Endothelial cell of umbilical vein (primary cell): ENCODE data around the gene SMARCA4. TPM values are rescaled to one million over a fixed set of nuclear protein-coding genes. Genes with fewer than 3 reads are reported as not detected.

ENCODE experiments used
- BruUV-seq: library from RNA; stranded (reverse); fragments of 400-500 nt; replicated peaks from 2 replicates; lab custom pipeline; 2021; lab: Mats Ljungman, UMichigan
- CTCF ChIA-PET: fragments of 300-600, 350-600 bp; sonication (Branson Sonifier 250); formaldehyde crosslinking; loops from one replicate; lab custom pipeline; 2021; ENCODE audit warnings: antibody characterized with exemption, inconsistent platforms; lab: Charles Lee
- POLR2A ChIA-PET: fragments of 300-600, 350-600 bp; sonication (Branson Sonifier 250); formaldehyde crosslinking; loops from one replicate; lab custom pipeline; 2021; ENCODE audit warnings: antibody characterized with exemption, inconsistent platforms; lab: Charles Lee
- DNase-seq: peaks from one replicate; pipeline ENCODE4 v3.0.0-alpha.2; 2011; ENCODE audit warnings: low read depth, low spot score
- FAIRE-seq: peaks from 2 replicates; lab custom pipeline; 2011; peaks lifted over from hg19 to GRCh38; lab: Jason Lieb, UNC
- H2AFZ ChIP-seq: 2 replicates; pipeline ENCODE4 v1.6.0; 2012; ENCODE audit warnings: low read depth, low read length, control low read depth, inconsistent platforms
- H3K27ac ChIP-seq: 2 replicates; pipeline ENCODE4 v1.5.1; 2011; ENCODE audit warnings: low read depth, mild to moderate bottlenecking, control low read depth, low read length, moderate library complexity; ENCODE audit not compliant: insufficient read depth
- H3K27me3 ChIP-seq, 2 experiments: 2 replicates each; pipeline versions ENCODE4 v1.6.0 to v1.6.1; 2011; ENCODE audit warnings: low read length in 2 of 2, mixed read lengths in 1 of 2; ENCODE audit not compliant: control insufficient read depth in 2 of 2, insufficient read depth in 2 of 2
- H3K36me3 ChIP-seq, 2 experiments: 2 replicates in 1 of 2; 3 replicates in 1 of 2; pipeline ENCODE4 v1.5.1; 2011; ENCODE audit warnings: low read length in 2 of 2, mild to moderate bottlenecking in 1 of 2, moderate library complexity in 1 of 2; ENCODE audit not compliant: control insufficient read depth in 2 of 2, insufficient read depth in 2 of 2; ENCODE audit errors: extremely low read depth in 1 of 2
- H3K4me1 ChIP-seq: 3 replicates; pipeline ENCODE4 v1.5.1; 2011; ENCODE audit warnings: mild to moderate bottlenecking, low read length; ENCODE audit not compliant: control insufficient read depth, insufficient read depth; ENCODE audit errors: extremely low read depth
- H3K4me2 ChIP-seq: 2 replicates; pipeline ENCODE4 v1.6.1; 2011; ENCODE audit warnings: low read length, control low read depth, mixed read lengths; ENCODE audit not compliant: insufficient read depth
- H3K4me3 ChIP-seq, 3 experiments: fragments of 200-600 bp in 1 of 3; sonication (generic), shearing (Covaris generic) in 1 of 3; replicated peaks in 1 of 3; 2 replicates each; pipeline ENCODE4 v1.5.1; 2011 to 2016; ENCODE audit warnings: control low read depth in 3 of 3, low read length in 3 of 3, mild to moderate bottlenecking in 2 of 3, inconsistent platforms in 1 of 3, low read depth in 1 of 3, moderate library complexity in 1 of 3; ENCODE audit not compliant: insufficient read depth in 1 of 3
- H3K79me2 ChIP-seq: 2 replicates; pipeline ENCODE4 v1.6.0; 2012; ENCODE audit warnings: low read length, inconsistent platforms; ENCODE audit not compliant: control insufficient read depth, insufficient read depth
- H3K9ac ChIP-seq: replicated peaks from 2 replicates; pipeline ENCODE3; 2011; ENCODE audit warnings: low read length, control low read depth; ENCODE audit not compliant: insufficient read depth; ENCODE audit errors: extremely low read depth
- H3K9me1 ChIP-seq: replicated peaks from 3 replicates; pipeline ENCODE4 v1.6.0; 2011; ENCODE audit warnings: mild to moderate bottlenecking, low read length; ENCODE audit not compliant: control insufficient read depth, insufficient read depth; ENCODE audit errors: extremely low read depth
- H3K9me3 ChIP-seq: replicated peaks from 2 replicates; pipeline ENCODE4 v1.5.1; 2012; ENCODE audit warnings: low read length, inconsistent platforms; ENCODE audit not compliant: control insufficient read depth, insufficient read depth
- H4K20me1 ChIP-seq: replicated peaks from 2 replicates; pipeline ENCODE3; 2011; ENCODE audit warnings: mild to moderate bottlenecking, low read length; ENCODE audit not compliant: control insufficient read depth, insufficient read depth; ENCODE audit errors: extremely low read depth
- EZH2 ChIP-seq: IDR thresholded peaks from 2 replicates; pipeline ENCODE4 v1.6.1; 2012; ENCODE audit warnings: borderline replicate concordance, low read depth, mild to moderate bottlenecking, moderate library complexity, low read length, inconsistent platforms; ENCODE audit not compliant: severe bottlenecking
- FOS ChIP-seq: IDR thresholded peaks from 2 replicates; pipeline ENCODE4 v1.6.1; 2011; ENCODE audit warnings: mild to moderate bottlenecking, low read length, moderate library complexity, borderline replicate concordance; ENCODE audit not compliant: insufficient read depth
- GATA2 ChIP-seq: IDR thresholded peaks from 2 replicates; pipeline ENCODE4 v1.7.0; 2011; ENCODE audit warnings: low read depth, mild to moderate bottlenecking, moderate library complexity, mixed read lengths, low read length; ENCODE audit not compliant: insufficient read length, insufficient read depth
- JUN ChIP-seq: IDR thresholded peaks from 2 replicates; pipeline ENCODE4 v1.6.1; 2011; ENCODE audit warnings: borderline replicate concordance, low read depth; ENCODE audit not compliant: insufficient read length, insufficient read depth
- MYC ChIP-seq: IDR thresholded peaks from one replicate; pipeline ENCODE4 v1.6.1; 2011; ENCODE audit warnings: mild to moderate bottlenecking, low read depth, low read length
- POLR2A ChIP-seq: IDR thresholded peaks from 2 replicates; pipeline ENCODE4 v1.6.1; 2012; ENCODE audit warnings: low read depth, mild to moderate bottlenecking, control low read depth, low read length
- POLR2AphosphoS5 ChIP-seq: IDR thresholded peaks from 2 replicates; pipeline ENCODE4 v1.6.1; 2012; ENCODE audit warnings: low read depth, mild to moderate bottlenecking, control low read depth, low read length, moderate library complexity; ENCODE audit not compliant: insufficient read depth
- dilution Hi-C: fragments of 300-500 bp; cut with MboI; formaldehyde crosslinking; loops from one replicate; pipeline ENCODE4 v1.15.0; 2019; ENCODE audit warnings: low sequenced_read_pairs; ENCODE audit not compliant: extremely low pct_ligation_motif_present
- intact Hi-C: fragments of 100-400 bp; cut with micrococcal nuclease; formaldehyde crosslinking; loops from one replicate; pipeline ENCODE4 v1.10.0; 2022
- polyA plus RNA-seq, 4 experiments: library from polyadenylated mRNA; depleted of rRNA in 3 of 4; stranded (reverse) in 3 of 4; unstranded in 1 of 4; fragments of >200 nt; gene quantifications; 2 replicates each; pipeline versions ENCODE4 v1.2.1 to v1.2.3, GENCODE V29; 2011 to 2012; ENCODE audit warnings: missing spikeins in 1 of 4
- total RNA-seq: library from RNA; stranded (reverse); gene quantifications from 2 replicates; pipeline ENCODE4 v1.2.3, GENCODE V29; 2021
- TF ChIP-seq, protein P1 (sequence below), 2 donors: IDR thresholded peaks; 1 replicate in 1 of 2; 2 replicates in 1 of 2; pipeline ENCODE4 v1.5.1; 2011; ENCODE audit warnings: low read length in 2 of 2, mild to moderate bottlenecking in 2 of 2, moderate library complexity in 2 of 2, control low read depth in 1 of 2, inconsistent platforms in 1 of 2, low read depth in 1 of 2; ENCODE audit not compliant: insufficient read depth in 1 of 2; ENCODE audit errors: extremely low read depth in 1 of 2
- TF ChIP-seq, protein P2 (sequence below): IDR thresholded peaks from 2 replicates; pipeline ENCODE4 v1.6.1; 2011; ENCODE audit not compliant: insufficient read depth, insufficient read length

Gene SMARCA4
- total and polyA plus RNA-seq, 2 donors (not counting 3 experiments of a cell fraction or from before 2014, with no cell fraction given): 65.0 to 177 TPM

DNA sequence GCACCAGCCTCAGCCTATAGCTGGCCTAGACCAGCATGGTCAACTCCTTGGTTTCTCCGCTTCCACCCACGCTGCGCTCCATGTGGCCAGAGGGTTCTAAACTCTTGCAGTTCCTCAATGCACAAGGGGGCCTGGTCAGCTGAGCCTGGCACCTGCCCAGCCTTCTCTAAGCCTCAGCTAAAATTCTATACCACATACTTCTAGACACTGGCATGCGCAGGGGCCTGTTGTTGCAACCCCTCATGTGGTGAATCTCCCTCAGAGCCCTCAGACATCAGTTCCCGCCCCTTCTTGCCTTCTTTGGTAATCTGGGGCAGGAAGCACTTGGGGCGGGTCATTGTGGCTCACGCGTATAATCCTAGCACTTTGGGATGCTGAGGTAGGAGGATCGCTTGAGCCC lies 108.7 kb downstream of the SMARCA4 start:
- Histone ChIP-seq H3K27ac (no peak overlapping the region), H3K9ac (no peak overlapping the region), H3K4me1 (peaks cover 1% of the 10 kb centered on the region), H3K9me1 (no peaks in the 10 kb centered on the region), H3K9me3 (no peaks in the 10 kb centered on the region), H3K4me2 (no peak overlapping the region), H3K4me3 (no peak overlapping the region), H3K36me3 (peaks cover 2 to 6% of the 10 kb centered on the region in 2 experiments), H3K79me2 (no peaks in the 10 kb centered on the region), H4K20me1 (no peaks in the 10 kb centered on the region), H3K27me3 (no peaks in the 10 kb centered on the region), H2AFZ (no peak overlapping the region)
- POLR2A ChIA-PET: no interaction called here
- BruUV-seq: no TSS peak
- intact Hi-C loops (no loop called here), dilution Hi-C loops (no loop called here)
- CTCF ChIA-PET: interaction anchor here (2.0 to 2.2 kb wide), 2 partner anchors 34 to 56 kb away, joined by 5 to 6 read pairs; no protein-coding TSS in a partner anchor
- TF ChIP-seq POLR2A: no peak
- TF ChIP-seq EZH2: no peak
- TF ChIP-seq, protein P1, sequence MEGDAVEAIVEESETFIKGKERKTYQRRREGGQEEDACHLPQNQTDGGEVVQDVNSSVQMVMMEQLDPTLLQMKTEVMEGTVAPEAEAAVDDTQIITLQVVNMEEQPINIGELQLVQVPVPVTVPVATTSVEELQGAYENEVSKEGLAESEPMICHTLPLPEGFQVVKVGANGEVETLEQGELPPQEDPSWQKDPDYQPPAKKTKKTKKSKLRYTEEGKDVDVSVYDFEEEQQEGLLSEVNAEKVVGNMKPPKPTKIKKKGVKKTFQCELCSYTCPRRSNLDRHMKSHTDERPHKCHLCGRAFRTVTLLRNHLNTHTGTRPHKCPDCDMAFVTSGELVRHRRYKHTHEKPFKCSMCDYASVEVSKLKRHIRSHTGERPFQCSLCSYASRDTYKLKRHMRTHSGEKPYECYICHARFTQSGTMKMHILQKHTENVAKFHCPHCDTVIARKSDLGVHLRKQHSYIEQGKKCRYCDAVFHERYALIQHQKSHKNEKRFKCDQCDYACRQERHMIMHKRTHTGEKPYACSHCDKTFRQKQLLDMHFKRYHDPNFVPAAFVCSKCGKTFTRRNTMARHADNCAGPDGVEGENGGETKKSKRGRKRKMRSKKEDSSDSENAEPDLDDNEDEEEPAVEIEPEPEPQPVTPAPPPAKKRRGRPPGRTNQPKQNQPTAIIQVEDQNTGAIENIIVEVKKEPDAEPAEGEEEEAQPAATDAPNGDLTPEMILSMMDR (IDR thresholded peaks at IDR 0.05; ENCODE audit: extremely low read depth in 1 of 2, insufficient read depth in 1 of 2, low read depth in 1 of 2, low read length in 2 of 2): no peak
- TF ChIP-seq POLR2AphosphoS5: no peak
- no peak for TF ChIP-seq FOS
- no peak for TF ChIP-seq JUN
- no peak for TF ChIP-seq MYC
- no peak for TF ChIP-seq GATA2
- TF ChIP-seq, protein P2, sequence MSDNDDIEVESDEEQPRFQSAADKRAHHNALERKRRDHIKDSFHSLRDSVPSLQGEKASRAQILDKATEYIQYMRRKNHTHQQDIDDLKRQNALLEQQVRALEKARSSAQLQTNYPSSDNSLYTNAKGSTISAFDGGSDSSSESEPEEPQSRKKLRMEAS: no peak
- FAIRE-seq (no peak), DNase-seq (no peak)
